K562 (cell line): ENCODE data around the gene HOXA2. TPM values are rescaled to one million over a fixed set of nuclear protein-coding genes. Genes with fewer than 3 reads are reported as not detected.

Experiments
- ATAC-seq: fragments of 200-7000 bp; cut with Tn5 transposase; 3 replicates; pipeline ENCODE4 v1.9.1; 2020; ENCODE audit warnings: moderate library complexity
- BruUV-seq: library from RNA; stranded (reverse); fragments of 400-500 nt; replicated peaks from 2 replicates; lab custom pipeline; 2021; lab: Mats Ljungman, UMichigan
- CTCF ChIA-PET: fragments of 300-600 bp; formaldehyde crosslinking; extraction: SDS; loops from one replicate; lab custom pipeline; 2021; ENCODE audit warnings: low intra/inter-chr PET ratio; lab: Yijun Ruan, JAX
- POLR2A ChIA-PET: fragments of 300-600, 350-650 bp; sonication (Branson Sonifier 250); formaldehyde crosslinking; extraction: SDS; loops from one replicate; lab custom pipeline; 2021; ENCODE audit warnings: antibody characterized with exemption, inconsistent platforms; lab: Yijun Ruan, JAX
- DNase-seq, 4 experiments: peaks; one replicate each; pipeline versions ENCODE4 v3.0.0 to v3.0.0-alpha.2; 2011 to 2018; ENCODE audit warnings: low spot score in 3 of 4, mixed read lengths in 3 of 4; ENCODE audit errors: extremely low read depth in 1 of 4
- FAIRE-seq: peaks from 2 replicates; lab custom pipeline; 2011; peaks lifted over from hg19 to GRCh38; lab: Jason Lieb, UNC
- H2AFZ ChIP-seq: 2 replicates; pipeline ENCODE4 v1.6.0; 2011; ENCODE audit warnings: low read depth, low read length, control low read depth, inconsistent platforms
- H3K27ac ChIP-seq: fragments of 200-600 bp; 3 replicates; pipeline ENCODE4 v1.8.0; 2011; ENCODE audit warnings: low read depth, mild to moderate bottlenecking, control low read depth, inconsistent platforms, low read length, moderate library complexity, mixed read lengths; ENCODE audit errors: extremely low read depth
- H3K27me3 ChIP-seq, 2 experiments: fragments of 300-600 bp in 1 of 2; 2 replicates in 1 of 2; 3 replicates in 1 of 2; pipeline versions ENCODE4 v1.6.0 to v1.8.0; 2011; ENCODE audit warnings: inconsistent platforms in 2 of 2, low read length in 2 of 2, mild to moderate bottlenecking in 1 of 2, mixed read lengths in 1 of 2, moderate library complexity in 1 of 2; ENCODE audit not compliant: control insufficient read depth in 2 of 2, insufficient read depth in 2 of 2
- H3K36me3 ChIP-seq: fragments of 300-600 bp; 3 replicates; pipeline ENCODE4 v1.8.0; 2011; ENCODE audit warnings: mild to moderate bottlenecking, low read length, inconsistent platforms; ENCODE audit not compliant: control insufficient read depth, insufficient read depth
- H3K4me1 ChIP-seq, 2 experiments: fragments of 200-600 bp in 1 of 2; replicated peaks in 1 of 2; 2 replicates in 1 of 2; 3 replicates in 1 of 2; pipeline versions ENCODE4 v1.5.1 to v1.8.0; 2011; ENCODE audit warnings: inconsistent platforms in 2 of 2, low read length in 2 of 2, mild to moderate bottlenecking in 1 of 2, mixed read lengths in 1 of 2, moderate library complexity in 1 of 2; ENCODE audit not compliant: control insufficient read depth in 2 of 2, insufficient read depth in 2 of 2
- H3K4me2 ChIP-seq: 2 replicates; pipeline ENCODE4 v1.6.1; 2011; ENCODE audit warnings: low read length, control low read depth, inconsistent platforms, mixed read lengths; ENCODE audit not compliant: insufficient read depth
- H3K4me3 ChIP-seq: fragments of 200-600 bp; sonication (generic), shearing (Covaris generic); 2 replicates; pipeline ENCODE4 v1.5.1; 2016; ENCODE audit warnings: control low read depth, inconsistent platforms
- H3K79me2 ChIP-seq: fragments of 200-600 bp; 3 replicates; pipeline ENCODE4 v1.8.0; 2011; ENCODE audit warnings: low read length, inconsistent platforms; ENCODE audit not compliant: control insufficient read depth, insufficient read depth
- H3K9ac ChIP-seq, 2 experiments: 2 replicates each; pipeline versions ENCODE4 v1.6.0 to v1.6.1; 2011; ENCODE audit warnings: low read depth in 2 of 2, low read length in 2 of 2, control low read depth in 1 of 2, inconsistent platforms in 1 of 2, mild to moderate bottlenecking in 1 of 2, mixed read lengths in 1 of 2; ENCODE audit not compliant: insufficient read depth in 1 of 2
- H3K9me1 ChIP-seq: one replicate; pipeline ENCODE4 v1.6.0; 2011; ENCODE audit warnings: inconsistent platforms, mild to moderate bottlenecking, low read length, moderate library complexity; ENCODE audit not compliant: control insufficient read depth, insufficient read depth
- H3K9me3 ChIP-seq: replicated peaks from 2 replicates; pipeline ENCODE4 v1.5.1; 2011; ENCODE audit warnings: low read depth, low read length, inconsistent platforms; ENCODE audit not compliant: control insufficient read depth, insufficient read depth
- H4K20me1 ChIP-seq: replicated peaks from 2 replicates; pipeline ENCODE4 v1.6.1; 2011; ENCODE audit warnings: low read length, inconsistent platforms, mixed read lengths; ENCODE audit not compliant: control insufficient read depth, insufficient read depth
- CEBPG ChIP-seq, 3 experiments: fragments of 200-800 bp in 1 of 3; sonication (Bioruptor generic) in 1 of 3; sonication (generic) in 1 of 3; formaldehyde crosslinking in 1 of 3; IDR thresholded peaks in 2 of 3; conservative IDR thresholded peaks in 1 of 3; 2 replicates each; pipeline versions ENCODE4 v1.6.1 to v1.8.0; 2016 to 2022; ENCODE audit warnings: missing compliant biosample characterization in 2 of 3, missing genetic modification characterization in 2 of 3, mild to moderate bottlenecking in 1 of 3, missing genetic modification reagents in 1 of 3
- CHD1 ChIP-seq: fragments of 200-600 bp; sonication (generic); IDR thresholded peaks from one replicate; pipeline ENCODE4 v1.6.1; 2012; ENCODE audit warnings: mild to moderate bottlenecking, moderate library complexity, low read length, inconsistent platforms
- DIDO1 ChIP-seq: fragments of 450-650 bp; IDR thresholded peaks from 2 replicates; pipeline ENCODE4 v1.6.1; 2016; ENCODE audit warnings: low read depth, missing biosample characterization, missing genetic modification characterization
- E2F3 ChIP-seq: fragments of 250-450 bp; sonication (Bioruptor Pico); IDR thresholded peaks from 2 replicates; pipeline ENCODE4 v1.4.0; 2020; ENCODE audit warnings: mild to moderate bottlenecking
- MEF2A ChIP-seq: IDR thresholded peaks from 2 replicates; pipeline ENCODE4 v1.6.1; 2011; ENCODE audit warnings: low read depth, mild to moderate bottlenecking, low read length, moderate library complexity; ENCODE audit not compliant: control insufficient read depth
- NKRF ChIP-seq: fragments of 450-650 bp; IDR thresholded peaks from 2 replicates; pipeline ENCODE4 v1.6.1; 2016; ENCODE audit warnings: borderline replicate concordance
- POLR2G ChIP-seq: fragments of 200-400 bp; formaldehyde crosslinking; IDR thresholded peaks from 2 replicates; pipeline ENCODE4 v1.6.1; 2017; ENCODE audit warnings: low read depth, mild to moderate bottlenecking, antibody characterized with exemption, low read length, moderate library complexity
- ZNF175 ChIP-seq: fragments of 200-800 bp; sonication (Bioruptor generic); IDR thresholded peaks from 2 replicates; pipeline ENCODE4 v1.6.1; 2016; ENCODE audit warnings: low read depth, mild to moderate bottlenecking, missing genetic modification characterization, missing compliant biosample characterization
- WGBS: fragments of 100-300 bp; shearing (Covaris generic); methylation state at CpG from one replicate; pipeline ENCODE4 v1.1.6; 2016; ENCODE audit warnings: low coverage, mixed read lengths; ENCODE audit not compliant: insufficient coverage; ENCODE audit errors: missing lambda C conversion rate; 5-methylcytosine and 5-hydroxymethylcytosine counted together
- in situ Hi-C: fragments of 300-500 bp; cut with MboI; formaldehyde crosslinking; loops from 4 replicates; pipeline ENCODE4 v1.15.0; 2018; ENCODE audit warnings: inconsistent platforms, mixed read lengths
- intact Hi-C: fragments of 100-400 bp; cut with micrococcal nuclease; formaldehyde crosslinking; loops from 2 replicates; pipeline ENCODE4 v1.14.2; 2022
- polyA plus RNA-seq, 8 experiments: library from polyadenylated mRNA; depleted of rRNA in 4 of 8; stranded (reverse) in 5 of 8; unstranded in 3 of 8; fragments of >200 nt; fragmentation: Nextera tagmentation in 2 of 8; fragmentation: Illumina TruSeq in 1 of 8; extraction: Ambion mirVana in 2 of 8; extraction: Trizol in 1 of 8; gene quantifications; 2 replicates each; pipeline versions ENCODE4 v1.2.1 to v1.2.3, GENCODE V29; 2011 to 2014; ENCODE audit warnings: inconsistent platforms in 1 of 8, missing spikeins in 1 of 8
- total RNA-seq, 7 experiments: library from RNA; depleted of rRNA in 6 of 7; stranded (reverse); fragments of >200 nt in 6 of 7; fragmentation: Illumina TruSeq in 2 of 7; extraction: Trizol in 2 of 7; gene quantifications; 2 replicates each; pipeline versions ENCODE4 v1.2.1 to v1.2.3, GENCODE V29; 2011 to 2021; ENCODE audit warnings: low replicate concordance in 1 of 7

The HOXA2 gene
- total and polyA plus RNA-seq, 9 of the 15 experiments (the other 6 are each of a cell fraction or from before 2014, with no cell fraction given) = 0.04 TPM; not detected in 8

DNA sequence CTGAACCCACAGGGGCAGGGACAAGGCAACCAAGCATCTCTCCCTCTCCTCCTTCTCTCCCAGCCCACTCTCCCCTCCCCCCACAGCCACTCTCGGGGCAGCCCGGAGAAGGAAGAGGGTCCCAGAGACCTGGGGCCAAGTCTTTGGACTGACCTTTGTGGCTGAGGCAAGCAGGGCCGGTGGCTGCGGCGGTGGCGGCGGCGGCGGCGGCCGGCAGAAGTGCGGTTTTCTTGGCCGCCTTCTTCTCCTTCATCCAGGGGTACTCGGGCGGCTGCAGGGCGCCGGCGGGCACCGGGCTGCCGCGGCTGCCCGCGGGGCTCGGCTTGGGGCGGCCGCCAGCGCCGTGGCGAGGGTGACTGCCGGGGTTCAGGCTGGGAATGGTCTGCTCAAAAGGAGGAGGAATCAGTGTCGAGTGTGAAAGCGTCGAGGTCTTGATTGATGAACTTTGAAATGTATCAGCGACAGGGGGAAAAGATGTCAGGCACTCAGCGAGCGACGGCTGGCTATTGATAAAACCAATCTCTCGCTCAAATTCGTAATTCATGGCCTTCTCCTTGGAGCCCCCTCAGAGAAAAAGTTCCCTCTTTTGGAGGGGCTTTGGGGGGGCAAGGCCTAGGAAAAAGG, 414 bp downstream of the HOXA2 start:
- CTCF ChIA-PET = no interaction called here
- in situ Hi-C loops (no loop called here), intact Hi-C loops (no loop called here)

More for the DNA sequence above, 414 bp downstream of the HOXA2 start:
- H3K9me1 ChIP-seq = no peaks in the 10 kb centered on the region
- no peak overlapping the region for H3K4me3 ChIP-seq
- TF ChIP-seq CHD1 (no peak), NKRF (no peak), ZNF175 (no peak), POLR2G (no peak), DIDO1 (tag) (no peak), CEBPG (CRISPR knock-in tag; IDR thresholded peaks at IDR 0.05) (no peak), CEBPG (tag; conservative IDR thresholded peaks at IDR 0.05 in 1 of 2, IDR thresholded peaks at IDR 0.05 in 1 of 2) (no peak), MEF2A (no peak), E2F3 (CRISPR knock-in tag) (no peak)
- no peak for FAIRE-seq
- no peak overlapping the region for H3K9ac ChIP-seq
- H3K36me3 ChIP-seq = no peaks in the 10 kb centered on the region
- peaks cover 0 to 4% of the 10 kb centered on the region in 2 experiments; a peak in 2 of 5 replicates for H3K4me1 ChIP-seq
- no peak overlapping the region for H2AFZ ChIP-seq
- H3K27me3 ChIP-seq = peaks cover 78% of the 10 kb centered on the region in 2 experiments
- no peak for ATAC-seq
- WGBS = 16% methylated on average over 13 of the region's 39 CpGs
- no peak for DNase-seq
- no peaks in the 10 kb centered on the region for H3K9me3 ChIP-seq
- H3K4me2 ChIP-seq = no peak overlapping the region
- POLR2A ChIA-PET = no interaction called here
- BruUV-seq = no TSS peak
- H4K20me1 ChIP-seq = no peaks in the 10 kb centered on the region
- no peak overlapping the region for H3K27ac ChIP-seq
- H3K79me2 ChIP-seq = no peaks in the 10 kb centered on the region
